ENCODE data around the gene MYO3B. TPM values are rescaled to one million over a fixed set of nuclear protein-coding genes. Genes with fewer than 3 reads are reported as not detected.

The MYO3B gene
- total RNA-seq, 4 donors from 2014 or later, result 6.0 to 7.4 (median 7.2) TPM

DNA sequence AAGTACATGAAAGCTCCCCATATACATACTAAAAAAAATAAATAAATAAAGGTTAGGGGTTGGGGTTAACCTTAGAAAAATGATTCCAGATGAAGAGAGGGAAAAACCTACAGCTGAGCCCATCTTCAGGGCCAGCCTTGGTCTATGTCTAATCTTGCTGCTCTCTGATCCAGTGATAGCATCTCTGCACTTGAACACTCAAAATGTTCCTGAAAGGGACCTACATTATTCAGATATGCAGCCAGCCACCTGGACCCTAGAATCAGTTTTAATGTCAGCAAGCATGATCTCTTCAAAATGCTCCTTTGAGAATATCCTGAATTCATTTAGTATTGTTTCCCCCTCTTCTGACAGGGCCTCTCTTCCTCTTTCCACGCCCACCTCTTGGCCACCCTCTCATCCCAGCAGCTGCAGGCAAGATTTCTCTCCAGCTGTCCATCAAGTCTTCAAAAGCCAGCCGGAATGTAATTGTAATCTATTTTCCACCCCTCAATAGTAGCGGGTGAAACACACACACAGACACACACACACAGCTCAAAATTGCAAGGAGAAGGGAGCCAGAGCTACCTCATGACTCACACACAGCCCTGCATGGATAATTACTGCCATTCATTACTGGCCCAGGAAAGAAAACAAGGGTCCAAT, 135.5 kb downstream of the MYO3B start:
- WGBS, 2 donors, result 48 to 50% methylated on average over 3 of the region's 3 CpGs
- Histone ChIP-seq H3K4me1 (no peaks in the 10 kb centered on the region), H3K27ac (no peak overlapping the region), H3K4me3 (replicated peaks in 1 of 3) (no peak overlapping the region), H3K36me3 (no peaks in the 10 kb centered on the region), H3K27me3 (no peaks in the 10 kb centered on the region), H3K9me3 (no peaks in the 10 kb centered on the region)
- no peak for TF ChIP-seq POLR2A (IDR thresholded peaks at IDR 0.05)
- TF ChIP-seq, protein P1, sequence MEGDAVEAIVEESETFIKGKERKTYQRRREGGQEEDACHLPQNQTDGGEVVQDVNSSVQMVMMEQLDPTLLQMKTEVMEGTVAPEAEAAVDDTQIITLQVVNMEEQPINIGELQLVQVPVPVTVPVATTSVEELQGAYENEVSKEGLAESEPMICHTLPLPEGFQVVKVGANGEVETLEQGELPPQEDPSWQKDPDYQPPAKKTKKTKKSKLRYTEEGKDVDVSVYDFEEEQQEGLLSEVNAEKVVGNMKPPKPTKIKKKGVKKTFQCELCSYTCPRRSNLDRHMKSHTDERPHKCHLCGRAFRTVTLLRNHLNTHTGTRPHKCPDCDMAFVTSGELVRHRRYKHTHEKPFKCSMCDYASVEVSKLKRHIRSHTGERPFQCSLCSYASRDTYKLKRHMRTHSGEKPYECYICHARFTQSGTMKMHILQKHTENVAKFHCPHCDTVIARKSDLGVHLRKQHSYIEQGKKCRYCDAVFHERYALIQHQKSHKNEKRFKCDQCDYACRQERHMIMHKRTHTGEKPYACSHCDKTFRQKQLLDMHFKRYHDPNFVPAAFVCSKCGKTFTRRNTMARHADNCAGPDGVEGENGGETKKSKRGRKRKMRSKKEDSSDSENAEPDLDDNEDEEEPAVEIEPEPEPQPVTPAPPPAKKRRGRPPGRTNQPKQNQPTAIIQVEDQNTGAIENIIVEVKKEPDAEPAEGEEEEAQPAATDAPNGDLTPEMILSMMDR (IDR thresholded peaks at IDR 0.05), result no peak
- DNase-seq, result no peak
- intact Hi-C loops (cut with DNase I), result no loop called here

DNA sequence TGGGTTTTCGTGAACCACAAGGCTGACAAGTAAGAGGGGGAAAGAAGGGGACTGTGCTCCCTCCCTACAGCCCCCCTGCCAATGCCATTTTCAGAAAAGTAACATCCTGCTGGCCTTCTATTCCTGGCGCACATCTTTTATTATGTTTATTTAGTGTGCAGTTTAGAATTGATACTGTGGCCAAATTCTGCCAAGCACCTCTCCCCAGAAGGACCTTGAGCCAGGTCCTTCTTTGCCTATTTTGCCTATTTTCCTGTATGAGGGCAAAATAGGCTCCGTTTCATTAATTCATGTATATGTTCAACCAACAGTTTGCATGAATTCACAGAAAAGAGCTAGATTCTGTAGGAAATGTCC, 136.0 kb downstream of the MYO3B start:
- WGBS, 2 donors, result 79 to 82% methylated on average over 3 of the region's 3 CpGs
- intact Hi-C loops (cut with DNase I), result no loop called here

DNA sequence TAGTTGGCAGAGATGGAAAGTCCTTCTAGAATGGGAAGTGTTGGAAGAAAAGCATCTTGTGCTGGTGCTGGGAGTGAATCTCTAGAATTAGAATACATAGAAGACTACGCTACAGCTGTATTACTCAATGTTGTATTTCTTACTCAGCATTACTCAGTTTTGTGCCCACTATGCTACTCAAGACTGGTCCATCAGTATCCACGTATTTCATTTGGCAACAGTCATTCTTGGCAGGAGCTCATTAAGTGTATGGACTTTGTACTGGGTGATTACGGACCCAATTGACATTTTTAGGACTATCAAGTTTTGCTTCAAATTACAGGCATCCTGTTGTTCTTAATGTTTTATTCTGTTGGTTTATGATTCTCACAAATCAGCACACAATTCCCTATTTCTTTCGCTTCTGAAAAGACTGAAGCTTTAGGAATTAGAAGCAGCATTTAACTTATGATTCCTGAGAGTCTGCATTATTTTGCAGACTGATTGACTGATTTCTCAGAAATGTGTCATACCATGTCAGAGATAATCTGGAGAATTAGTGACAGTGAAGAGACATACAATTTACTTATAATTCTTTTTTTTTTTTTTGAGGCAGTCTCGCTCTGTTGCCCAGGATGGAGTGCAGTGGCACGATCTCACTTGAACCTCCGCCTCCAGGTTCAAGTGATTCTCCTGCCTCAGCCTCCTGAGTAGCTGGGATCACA, 136.9 kb downstream of the MYO3B start:
- Histone ChIP-seq H3K4me3 (replicated peaks in 1 of 3) (no peak overlapping the region), H3K27ac (no peak overlapping the region), H3K9me3 (no peaks in the 10 kb centered on the region), H3K36me3 (no peaks in the 10 kb centered on the region), H3K27me3 (no peaks in the 10 kb centered on the region), H3K4me1 (no peaks in the 10 kb centered on the region)
- intact Hi-C loops (cut with DNase I), result no loop called here
- no peak for TF ChIP-seq POLR2A (IDR thresholded peaks at IDR 0.05)
- TF ChIP-seq, protein P1 (IDR thresholded peaks at IDR 0.05), result no peak
- 93 to 94% methylated on average over 7 of the region's 7 CpGs for WGBS, 2 donors
- no peak for DNase-seq

More for the DNA sequence above, 136.0 kb downstream of the MYO3B start:
- Histone ChIP-seq H3K4me3 (replicated peaks in 1 of 3) (no peak overlapping the region), H3K27ac (no peak overlapping the region), H3K9me3 (no peaks in the 10 kb centered on the region), H3K4me1 (no peaks in the 10 kb centered on the region), H3K27me3 (no peaks in the 10 kb centered on the region), H3K36me3 (no peaks in the 10 kb centered on the region)
- no peak for TF ChIP-seq POLR2A (IDR thresholded peaks at IDR 0.05)
- TF ChIP-seq, protein P1 (IDR thresholded peaks at IDR 0.05), result no peak
- DNase-seq, result no peak

DNA sequence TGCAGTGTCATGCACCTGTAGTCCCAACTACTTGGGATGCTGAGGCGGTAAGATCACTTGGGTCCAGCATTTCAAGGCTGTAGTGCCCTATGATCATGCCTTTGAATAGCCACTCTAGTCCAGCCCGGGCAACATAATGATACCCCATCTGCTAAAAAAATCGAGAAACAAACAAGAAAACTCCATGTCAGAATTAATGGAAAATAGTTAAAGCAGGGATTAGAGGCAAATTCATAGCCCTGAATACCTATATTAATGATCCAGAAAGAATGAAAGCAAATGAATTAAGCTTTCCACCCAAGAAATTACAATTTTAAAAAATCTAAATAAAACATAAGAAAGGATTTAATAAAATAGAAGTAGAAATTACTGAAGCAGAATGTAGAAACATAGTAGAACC, 143.0 kb downstream of the MYO3B start:
- Histone ChIP-seq H3K4me3 (replicated peaks in 1 of 3) (no peak overlapping the region), H3K27ac (no peak overlapping the region), H3K9me3 (no peaks in the 10 kb centered on the region), H3K4me1 (no peaks in the 10 kb centered on the region), H3K36me3 (no peaks in the 10 kb centered on the region), H3K27me3 (no peaks in the 10 kb centered on the region)
- intact Hi-C loops (cut with DNase I), result no loop called here
- no peak for TF ChIP-seq POLR2A (IDR thresholded peaks at IDR 0.05)
- TF ChIP-seq, protein P1 (IDR thresholded peaks at IDR 0.05), result no peak
- DNase-seq, result no peak
- 91 to 93% methylated on average over 3 of the region's 3 CpGs for WGBS, 2 donors

DNA sequence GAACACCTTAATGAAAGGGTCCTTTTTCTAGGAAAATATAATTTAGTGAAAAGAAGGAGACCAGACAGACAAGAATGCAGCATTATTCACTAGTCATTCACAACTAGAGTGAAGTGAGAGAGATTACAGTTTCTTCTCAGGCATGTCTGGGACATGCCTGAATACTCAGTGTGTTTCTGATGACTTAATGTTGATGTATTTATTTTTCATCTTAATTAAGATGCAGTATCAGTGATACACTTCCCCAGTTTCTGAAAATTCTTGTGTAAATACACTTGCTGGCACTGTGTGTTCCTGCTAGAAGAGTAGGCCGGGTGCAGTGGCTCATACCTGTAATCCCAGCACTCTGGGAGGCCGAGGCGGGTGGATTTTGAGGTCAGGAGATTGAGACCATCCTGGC, 143.6 kb downstream of the MYO3B start:
- TF ChIP-seq, protein P1 (IDR thresholded peaks at IDR 0.05), result no peak
- no peak for TF ChIP-seq POLR2A (IDR thresholded peaks at IDR 0.05)
- H3K36me3 ChIP-seq, result no peaks in the 10 kb centered on the region
- no peak overlapping the region for H3K4me3 ChIP-seq (replicated peaks in 1 of 3)
- no peaks in the 10 kb centered on the region for H3K4me1 ChIP-seq
- H3K27me3 ChIP-seq, result no peaks in the 10 kb centered on the region
- DNase-seq, result no peak
- H3K9me3 ChIP-seq, result no peaks in the 10 kb centered on the region
- 89 to 94% methylated on average over 3 of the region's 3 CpGs for WGBS, 2 donors
- no peak overlapping the region for H3K27ac ChIP-seq
- intact Hi-C loops (cut with DNase I), result no loop called here
